SW 1271 (cell line): Measurements from ENCODE around the gene NRXN3.

Experiments used
- DNase-seq, 2 experiments: peaks; one replicate each; lab custom pipeline; 2025; lab: John Stamatoyannopoulos, UW

Gene NRXN3

DNA sequence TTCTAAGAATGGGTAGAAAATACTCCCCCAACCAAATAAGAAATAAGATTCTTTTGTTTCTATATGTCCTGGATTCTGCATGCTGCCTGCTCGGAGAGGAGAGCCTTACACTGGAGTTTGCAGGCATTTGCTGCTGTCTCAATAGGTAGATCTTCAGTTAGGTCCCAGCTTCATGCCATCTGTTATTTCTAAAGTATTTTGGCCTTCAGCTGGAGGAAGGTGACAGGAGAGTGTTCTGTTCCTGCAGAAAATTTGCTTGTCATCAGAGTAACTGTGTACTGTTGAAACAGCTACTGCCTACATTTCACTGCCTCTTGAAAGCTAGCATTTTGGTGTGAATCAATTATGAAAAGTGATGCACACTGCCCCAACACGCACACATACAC is 966.9 kb downstream of the NRXN3 start:
- DNase-seq = no peak

DNA sequence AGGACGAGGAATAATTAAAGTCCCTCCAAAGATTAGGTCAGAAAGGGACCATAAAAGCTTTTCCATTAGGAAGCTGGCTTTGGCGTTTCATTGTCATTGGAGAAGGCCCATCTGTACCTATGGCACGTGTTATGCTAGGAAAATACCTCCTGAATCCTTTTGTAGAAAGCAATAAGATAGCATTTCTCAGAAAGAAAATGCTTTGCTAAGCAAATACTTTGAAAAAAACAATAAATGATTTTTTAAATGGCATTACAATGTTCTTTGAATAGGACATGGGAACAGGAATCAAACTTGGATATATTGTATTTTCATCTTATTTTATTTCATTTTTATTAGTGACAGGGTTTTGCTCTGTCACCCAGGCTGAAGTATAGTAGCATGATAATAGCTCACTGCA is 967.7 kb downstream of the NRXN3 start:
- DNase-seq = no peak

DNA sequence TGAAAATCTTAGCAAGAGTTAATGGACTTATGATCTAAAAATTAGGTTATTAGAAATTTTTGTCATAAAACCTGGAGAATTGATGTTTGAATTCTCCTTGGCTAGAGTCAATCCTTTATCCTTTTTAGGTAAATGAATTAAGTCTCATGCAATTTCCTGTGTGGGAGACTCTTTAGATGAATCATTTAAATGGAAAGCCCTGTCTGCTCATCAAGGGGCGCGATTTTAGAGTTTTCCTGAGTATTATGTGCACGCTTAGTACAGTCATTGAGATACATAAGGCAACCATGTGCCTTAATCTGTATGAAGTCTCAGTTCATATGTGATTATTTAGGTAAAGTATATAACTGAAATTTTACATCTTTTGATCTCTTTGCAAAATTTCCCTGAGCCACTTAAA is 974.7 kb downstream of the NRXN3 start:
- no peak for DNase-seq

DNA sequence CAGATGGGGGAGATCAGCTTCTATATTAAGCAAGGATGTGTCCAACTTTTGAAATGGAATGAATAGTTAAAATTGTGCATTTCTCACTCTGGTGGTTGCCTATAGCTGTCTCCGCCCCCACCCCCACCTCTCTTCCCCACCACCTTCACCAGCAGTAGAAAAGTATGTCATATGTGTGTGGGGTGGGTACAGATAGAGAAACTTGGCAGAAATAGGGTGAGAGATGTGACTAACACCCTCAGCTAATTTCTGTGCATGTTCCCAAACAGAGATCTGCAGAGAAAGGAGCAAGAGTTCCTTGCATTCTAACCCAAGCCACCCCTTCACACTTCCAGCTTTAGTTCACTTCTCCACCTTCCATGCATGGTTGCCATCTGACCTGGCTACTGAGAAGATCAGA is 980.1 kb downstream of the NRXN3 start:
- DNase-seq = no peak

DNA sequence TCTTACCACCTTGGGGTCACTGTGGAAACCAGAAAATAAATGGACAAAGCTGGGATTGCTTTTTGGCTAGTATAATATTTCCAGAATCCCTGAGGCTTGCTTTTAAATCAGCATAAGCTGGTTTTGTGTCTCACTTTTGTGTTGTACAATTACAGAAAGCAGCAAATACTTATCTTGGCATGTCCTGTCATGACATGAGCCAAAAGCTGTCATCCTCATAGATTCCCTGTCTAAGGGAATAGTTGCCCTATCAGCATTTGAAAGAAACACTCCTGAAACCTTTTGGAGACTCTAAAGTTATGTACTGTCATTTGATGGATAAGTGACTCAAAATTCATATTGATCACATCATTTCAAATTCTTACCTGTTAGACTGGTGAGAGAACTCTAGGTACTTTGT is 987.2 kb downstream of the NRXN3 start:
- no peak for DNase-seq

DNA sequence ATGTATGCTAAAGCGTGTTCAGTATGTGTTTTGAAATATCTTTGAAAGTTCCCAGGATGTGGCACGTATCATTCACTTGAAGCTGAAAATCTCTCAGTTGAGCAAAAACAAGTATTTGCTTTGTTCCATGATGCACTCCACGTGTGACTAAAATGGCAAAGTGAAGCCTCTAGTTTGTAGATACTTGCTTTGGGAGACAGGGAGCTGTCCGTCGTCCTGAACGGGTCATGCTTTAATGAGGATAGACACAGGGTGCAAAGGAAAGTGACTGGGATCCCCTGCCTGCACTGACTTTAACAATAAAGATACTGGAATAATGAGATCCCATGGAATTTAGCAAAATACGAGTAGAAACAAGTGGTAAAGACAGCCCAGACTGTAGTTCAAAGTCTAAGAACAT is 991.4 kb downstream of the NRXN3 start:
- no peak for DNase-seq

DNA sequence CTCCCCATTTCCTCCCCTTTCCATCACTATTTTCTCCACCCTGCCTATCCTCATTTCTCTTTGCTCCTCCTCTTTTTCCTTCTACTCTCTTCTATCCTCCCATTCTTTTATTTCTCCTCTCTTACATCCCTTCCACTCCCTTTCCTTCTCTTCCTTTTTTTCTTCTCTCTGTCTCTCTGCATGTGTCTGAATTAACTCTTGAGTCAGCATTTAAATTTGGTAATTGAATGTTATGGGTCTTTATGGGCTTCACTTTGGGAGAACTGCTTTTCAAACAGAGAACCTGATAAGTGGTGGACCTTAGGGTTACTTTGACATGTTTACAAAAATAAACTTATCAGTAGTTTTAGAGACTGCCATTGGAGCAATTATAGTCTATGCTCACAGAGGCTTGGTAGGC is 992.7 kb downstream of the NRXN3 start:
- no peak for DNase-seq

DNA sequence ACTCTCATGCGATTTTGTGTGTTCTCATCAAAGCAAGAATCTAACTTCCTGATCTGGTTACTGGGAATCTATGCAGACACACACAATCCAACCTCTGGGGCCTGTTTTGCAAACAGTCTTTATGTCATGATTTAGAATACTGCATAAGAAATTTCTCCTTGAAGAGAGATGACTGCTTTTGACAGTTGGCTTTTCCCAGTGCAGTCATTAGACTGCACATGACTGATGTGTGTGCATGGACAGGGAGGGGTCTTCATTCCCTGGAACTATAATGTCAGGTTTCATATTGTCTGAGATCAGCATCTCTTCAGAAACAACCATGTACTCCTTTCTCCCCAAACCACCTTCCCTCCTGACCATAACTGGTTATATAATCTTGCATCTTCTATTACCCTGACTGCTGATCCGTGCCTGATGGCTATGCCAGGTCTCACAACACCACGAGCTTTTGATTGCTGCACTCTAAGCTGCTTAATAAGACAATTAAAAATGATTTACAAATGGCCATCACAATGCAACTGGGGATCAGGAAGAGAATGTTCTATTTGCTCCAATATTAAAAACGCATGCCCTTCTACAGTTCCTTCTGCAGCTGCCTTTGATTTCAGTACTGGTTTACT is 995.4 kb downstream of the NRXN3 start:
- no peak for DNase-seq

DNA sequence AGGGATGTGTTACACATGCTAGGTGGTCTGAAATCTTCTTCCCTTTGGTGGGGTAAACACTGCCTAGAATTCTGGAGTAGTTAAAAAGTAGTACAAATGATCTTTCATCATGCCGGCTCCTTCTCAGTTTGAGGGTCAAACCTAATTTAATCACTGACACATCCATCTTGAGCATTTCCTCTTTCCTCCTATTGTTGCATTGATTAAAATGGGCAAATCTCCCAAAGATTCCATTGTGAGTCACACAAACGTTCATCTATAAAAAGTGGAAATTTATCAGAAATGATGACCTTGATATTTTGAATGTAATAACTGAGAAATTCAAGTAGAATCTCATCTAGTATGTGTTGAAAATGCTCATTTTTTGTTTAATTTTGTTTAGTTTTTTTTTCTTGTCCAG is 996.0 kb downstream of the NRXN3 start:
- no peak for DNase-seq

DNA sequence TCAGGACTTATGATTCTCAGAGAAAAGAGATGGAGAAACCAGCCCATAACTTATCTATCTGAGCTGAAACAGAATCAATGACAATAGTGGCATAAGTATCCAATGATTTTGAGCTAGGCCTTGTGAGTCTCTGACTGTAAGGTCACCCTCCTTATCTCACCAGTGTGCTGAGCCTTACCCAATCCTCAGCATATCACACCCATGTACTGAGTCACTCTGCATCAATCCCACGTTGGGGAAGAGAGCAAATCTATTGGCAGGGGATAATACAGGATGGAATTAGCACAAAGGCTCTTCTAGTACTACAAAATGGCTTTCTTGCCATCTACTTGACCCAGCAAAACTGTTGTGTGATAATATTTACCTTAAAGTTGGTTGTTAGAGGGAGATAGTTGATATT is 997.8 kb downstream of the NRXN3 start:
- no peak for DNase-seq

DNA sequence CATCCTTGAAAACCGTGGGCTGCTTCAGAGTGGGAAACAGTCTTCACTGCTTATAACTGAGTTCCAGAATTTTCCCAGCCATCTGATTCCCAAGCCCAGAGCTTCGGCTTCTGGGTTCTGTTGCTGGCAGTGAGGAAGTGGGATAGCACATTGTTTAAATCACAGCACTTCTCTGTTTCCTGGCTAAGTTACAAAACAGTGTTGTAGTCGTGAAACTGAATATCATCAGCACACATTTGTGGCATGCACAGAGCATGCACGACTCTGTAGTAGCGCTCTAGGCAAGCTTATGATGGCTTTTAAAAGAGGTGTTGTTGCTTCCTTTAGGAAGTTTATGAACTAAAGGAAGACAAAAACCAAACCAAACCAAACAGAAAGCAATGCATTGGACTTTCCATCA is 1005.5 kb downstream of the NRXN3 start:
- DNase-seq = no peak

DNA sequence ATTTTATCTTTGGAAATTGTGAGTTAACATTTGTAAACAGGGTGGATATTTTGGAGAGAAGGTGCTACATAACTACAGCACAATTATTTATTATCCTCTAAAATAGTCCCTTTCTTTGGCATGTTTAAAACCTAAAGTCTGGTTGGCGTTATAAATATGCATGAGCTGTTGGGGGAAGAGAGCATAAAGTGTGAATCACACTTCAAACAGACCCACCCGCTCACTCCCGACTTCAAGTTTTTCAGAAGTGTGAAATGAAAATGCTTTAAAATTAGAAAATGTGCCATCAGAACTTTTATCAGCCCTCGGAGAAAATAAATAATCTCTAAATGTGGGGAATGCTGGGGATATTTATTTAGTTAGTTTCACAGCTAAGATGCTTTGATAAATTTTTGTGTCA is 1006.9 kb downstream of the NRXN3 start:
- no peak for DNase-seq

DNA sequence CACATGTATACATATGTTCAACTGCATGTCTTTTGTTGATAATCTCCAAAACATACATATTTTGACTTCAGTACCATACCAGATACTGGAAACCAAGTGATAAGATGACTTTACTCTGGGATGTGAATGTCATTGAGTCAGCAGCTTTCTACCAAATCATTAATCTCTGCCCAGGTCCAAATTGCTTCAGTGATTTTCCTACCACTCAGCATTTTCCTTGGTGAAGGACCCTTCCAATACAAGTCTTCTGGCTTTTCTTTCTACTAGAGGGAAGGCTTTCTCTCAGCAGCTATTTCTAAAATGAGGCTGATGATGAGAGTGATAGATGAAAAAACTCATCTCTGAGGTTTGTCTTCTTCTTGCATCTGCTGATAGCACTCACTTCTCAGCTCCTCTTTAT is 1008.5 kb downstream of the NRXN3 start:
- DNase-seq = no peak

DNA sequence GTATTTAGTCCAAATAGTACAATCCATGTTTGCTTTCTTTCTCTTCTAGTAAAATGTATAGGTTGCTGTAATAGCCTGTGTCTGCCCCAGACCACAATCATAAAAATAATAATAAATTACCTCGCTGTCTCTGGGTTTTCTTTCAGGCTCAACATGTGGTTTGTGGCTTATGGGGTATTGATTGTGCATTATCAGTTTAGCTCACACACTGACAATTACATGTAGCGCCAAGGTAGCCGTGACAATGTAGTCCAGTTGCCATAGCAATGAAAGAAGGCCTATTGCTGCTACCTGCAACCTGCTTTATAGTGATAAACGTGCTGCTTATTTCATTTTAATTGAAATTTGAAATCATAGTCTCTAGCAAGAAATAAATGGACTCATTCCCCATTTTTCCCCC is 1009.8 kb downstream of the NRXN3 start:
- no peak for DNase-seq

DNA sequence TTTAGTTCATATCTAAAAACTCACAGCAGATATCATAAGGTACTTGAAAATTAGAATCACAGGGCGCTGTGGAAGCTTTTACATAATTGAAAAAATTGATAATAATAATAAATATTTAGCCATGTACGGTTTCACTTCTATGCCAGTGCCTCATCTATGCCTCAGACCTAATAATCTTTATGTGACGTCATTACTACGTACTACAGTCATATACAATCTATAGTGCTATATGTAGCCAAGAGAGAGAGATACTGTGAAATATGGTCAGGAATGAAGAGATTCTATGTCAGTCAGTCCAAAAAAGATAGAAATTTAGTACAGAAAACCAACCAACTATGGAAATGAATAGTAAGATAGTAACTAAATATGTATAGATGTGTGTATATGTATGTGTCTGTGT is 1010.5 kb downstream of the NRXN3 start:
- DNase-seq = no peak

DNA sequence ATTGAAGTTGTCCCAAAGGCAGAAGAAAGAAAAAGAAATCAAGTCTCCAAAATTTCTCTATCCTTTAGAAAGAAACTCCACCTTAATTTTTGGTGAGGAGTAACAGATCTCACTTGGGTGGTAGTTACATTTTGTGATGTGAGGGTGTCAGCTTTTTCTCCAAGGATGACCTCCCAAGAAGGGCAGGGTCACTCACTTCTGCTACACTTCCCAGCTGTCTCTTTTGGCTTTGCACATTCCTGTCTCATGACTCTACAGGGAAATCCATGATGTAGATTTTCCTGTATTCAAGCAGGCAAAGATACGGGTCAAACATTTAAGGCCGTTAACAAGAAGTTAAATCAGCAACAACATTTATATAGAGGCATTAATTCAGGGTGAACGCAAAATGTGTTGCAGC is 1016.4 kb downstream of the NRXN3 start:
- no peak for DNase-seq

DNA sequence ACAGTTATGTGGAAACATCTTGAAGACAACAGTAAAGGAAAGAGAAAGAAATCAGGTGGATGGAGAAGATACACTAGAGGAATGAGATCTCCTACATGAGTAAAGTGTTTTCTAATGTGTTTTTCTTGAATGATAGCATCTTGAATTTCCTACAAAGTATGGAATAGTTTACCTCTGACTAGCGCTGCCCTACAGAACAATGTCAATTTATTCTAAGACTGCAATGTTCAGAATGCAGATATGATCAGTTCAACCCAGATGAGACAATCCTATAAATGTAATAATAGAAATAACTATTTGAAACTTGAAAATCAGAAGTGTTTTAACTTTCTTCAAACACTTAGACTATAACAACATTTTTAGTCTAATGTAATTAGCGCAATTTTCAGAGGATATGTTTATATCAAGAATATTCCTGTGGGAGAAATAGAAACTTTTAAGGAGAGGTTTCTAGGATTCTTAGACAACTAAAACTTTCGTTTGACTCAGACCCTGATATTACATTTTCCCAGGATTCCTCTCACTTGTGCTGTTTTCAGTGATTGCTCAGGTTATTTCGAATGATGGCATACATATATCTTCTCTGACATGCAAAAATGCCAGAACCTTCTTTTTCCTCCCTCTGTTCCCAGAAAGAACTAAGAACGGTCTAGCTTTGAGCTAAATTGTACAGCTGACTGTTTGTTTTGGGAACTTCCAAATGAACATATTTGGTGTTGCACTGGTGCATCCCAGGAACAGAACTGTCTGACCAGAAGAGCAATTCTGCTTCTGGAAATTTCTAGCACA is 1023.7 kb downstream of the NRXN3 start:
- DNase-seq = no peak

DNA sequence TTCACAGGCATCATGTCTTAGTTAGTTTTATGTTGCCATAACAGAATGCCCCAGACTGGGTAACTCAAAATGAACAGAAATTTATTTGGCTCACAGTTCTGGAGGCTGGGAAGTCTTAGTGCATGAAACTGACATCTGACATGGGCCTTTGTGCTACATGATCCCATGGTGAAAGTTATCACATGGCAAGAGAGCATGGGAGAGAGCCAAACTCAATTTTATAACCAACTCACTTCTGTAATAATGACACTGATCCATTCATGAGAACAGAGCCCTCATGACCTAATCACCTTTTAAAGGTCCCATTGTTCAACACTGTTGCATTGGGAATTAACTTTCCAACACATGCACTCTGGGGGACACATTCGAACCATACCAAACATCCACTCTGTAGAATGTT is 1026.0 kb downstream of the NRXN3 start:
- DNase-seq = no peak

DNA sequence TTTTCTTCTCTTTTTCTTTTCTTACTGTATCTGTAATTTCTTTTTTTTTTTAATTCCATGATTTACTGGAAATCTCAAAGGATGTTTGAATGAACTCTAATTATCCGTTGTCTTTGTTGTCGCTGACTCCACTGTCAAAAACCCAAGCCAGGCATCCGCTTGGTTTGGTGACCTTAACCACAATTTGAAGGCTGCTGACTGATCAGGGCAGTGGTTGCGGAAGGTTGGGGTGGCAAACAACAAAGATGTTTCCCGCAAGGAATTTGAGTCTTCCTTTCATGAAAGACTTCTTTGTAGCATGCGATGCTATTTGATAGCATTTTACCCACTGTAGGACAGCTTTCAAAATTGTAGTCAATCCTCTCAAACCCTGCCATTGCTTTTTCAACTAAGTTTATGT is 1027.3 kb downstream of the NRXN3 start:
- DNase-seq = no peak

DNA sequence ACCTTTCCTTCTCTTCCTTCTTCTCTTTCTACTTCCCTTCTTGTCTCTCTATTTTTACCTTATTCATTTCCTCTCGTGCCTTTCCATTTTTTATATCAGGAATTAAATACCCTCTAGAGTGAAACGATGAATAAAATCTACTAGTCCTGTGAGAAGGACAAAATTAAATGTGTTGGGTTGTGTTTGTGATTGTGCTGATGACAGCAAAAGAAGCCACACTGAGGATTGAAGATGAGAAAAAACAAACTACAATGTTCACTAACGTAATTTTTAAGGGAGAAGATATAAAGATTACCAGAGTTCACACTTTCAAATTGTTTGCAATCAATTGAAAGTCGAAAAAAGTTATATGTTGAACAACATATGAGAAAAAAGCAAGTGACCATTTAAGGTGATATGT is 1029.0 kb downstream of the NRXN3 start:
- no peak for DNase-seq

DNA sequence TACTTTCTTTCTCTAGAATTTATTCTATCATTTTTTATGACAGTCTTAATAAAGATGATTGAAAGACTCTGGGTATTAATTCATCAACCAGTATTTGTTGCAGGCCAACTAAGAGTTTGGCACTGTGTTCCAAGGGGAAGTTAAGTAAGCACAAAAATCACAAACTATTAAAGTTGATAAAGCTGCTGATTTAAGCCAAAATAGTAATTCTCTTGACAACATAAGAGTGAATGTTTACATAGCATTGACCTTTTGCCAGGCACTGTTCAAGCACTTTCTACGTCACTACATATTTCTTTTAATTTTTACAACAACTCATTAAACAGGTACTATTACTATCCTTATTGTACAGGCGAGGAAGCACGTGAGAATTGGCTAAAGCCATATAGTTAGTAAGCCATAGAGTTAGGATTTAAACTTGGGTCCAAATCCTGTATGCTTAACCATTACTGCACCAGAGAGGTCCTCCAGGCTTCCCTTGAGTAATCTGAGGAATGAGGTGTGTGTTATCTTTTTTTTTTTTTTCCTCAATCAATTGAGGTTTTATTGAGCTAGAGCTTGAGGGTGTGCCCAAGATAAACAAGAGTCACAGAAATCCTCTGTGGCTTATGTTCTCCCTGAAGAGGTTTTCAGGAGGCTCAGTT is 1031.5 kb downstream of the NRXN3 start:
- DNase-seq = no peak

DNA sequence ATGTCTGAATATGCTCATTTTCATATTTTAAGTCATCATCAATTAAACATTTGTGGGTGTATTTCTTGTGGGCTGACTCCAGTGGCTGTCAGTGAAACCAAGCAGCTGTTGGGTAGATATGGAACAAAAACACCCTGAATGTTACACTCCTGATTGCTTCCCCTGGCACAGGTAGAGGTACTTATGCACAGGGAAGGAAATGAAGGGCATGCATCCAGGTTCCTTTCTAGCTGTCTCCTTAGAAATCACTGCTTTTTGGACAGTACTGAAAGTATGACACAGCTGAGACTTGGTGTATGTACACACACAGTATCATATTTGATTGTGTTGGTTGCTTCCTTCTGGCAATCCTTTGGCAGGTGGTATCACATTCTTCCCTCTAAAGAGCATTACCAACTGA is 1034.4 kb downstream of the NRXN3 start:
- DNase-seq = no peak

DNA sequence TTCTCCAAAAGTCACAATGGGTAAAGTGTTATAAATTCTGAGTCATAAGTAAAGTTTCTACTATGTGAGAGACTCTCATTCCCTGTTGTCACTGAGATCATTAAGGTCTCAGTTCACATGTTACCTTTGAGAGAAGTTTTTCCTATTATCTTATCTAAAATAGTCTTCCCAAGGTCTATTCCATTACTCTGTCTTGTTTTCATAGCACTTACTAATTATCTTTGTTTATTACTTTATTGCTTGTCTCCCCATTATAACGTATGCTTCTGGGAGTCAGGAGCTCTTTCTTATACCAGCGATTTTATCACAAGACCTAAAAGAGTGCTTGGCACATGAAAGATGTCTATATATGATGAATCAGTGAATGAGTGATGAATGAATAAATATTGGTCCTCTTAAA is 1039.2 kb downstream of the NRXN3 start:
- no peak for DNase-seq

DNA sequence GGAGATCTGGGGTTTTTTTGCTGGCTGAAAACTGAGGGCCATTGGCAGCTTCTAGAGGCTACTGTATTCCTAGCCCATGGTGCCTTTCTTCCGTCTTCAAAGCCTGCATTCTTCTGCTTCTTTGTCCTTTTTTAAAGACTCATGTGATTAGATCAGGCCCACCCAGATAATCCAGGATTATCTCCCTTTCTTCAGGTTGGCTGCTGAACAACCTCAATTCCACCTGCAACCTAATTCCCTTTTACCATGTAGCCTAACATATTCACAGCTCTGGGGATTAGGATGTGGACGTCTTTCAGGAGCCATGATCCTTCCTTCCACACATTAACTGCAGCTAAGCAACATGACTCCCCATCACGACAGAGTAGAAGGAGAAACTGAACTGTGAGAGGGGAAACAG is 1055.6 kb downstream of the NRXN3 start:
- no peak for DNase-seq
